ENCODE data around the gene ORC3.
"Not testable (repeated sequence)": the region's sequence is repeated elsewhere in the genome, so short reads cannot be mapped to it uniquely, and the experiment has no call there.

Gene ORC3

GRCh38 chr6:87698547-87699006 lies 108.6 kb downstream of the ORC3 start:
- no peak for DNase-seq

DNA sequence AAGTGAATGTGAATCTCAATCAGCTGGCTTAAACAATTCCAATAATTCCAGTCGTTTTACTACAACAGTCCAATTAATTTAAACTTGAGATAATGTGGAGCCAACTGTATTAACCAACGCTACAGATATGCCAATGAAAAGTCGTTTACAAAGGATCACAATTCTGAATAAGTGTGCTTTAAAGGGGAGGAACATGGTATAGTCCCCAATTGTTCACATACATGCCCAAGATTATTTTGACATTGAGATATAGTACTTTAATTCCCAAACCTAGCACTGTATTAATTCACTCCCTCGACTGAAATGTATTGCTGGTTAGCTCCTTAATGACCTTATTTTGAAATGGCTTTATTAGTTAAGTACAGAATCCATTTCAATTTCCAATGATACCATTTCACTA lies 109.6 kb downstream of the ORC3 start:
- DNase-seq, result no peak

DNA sequence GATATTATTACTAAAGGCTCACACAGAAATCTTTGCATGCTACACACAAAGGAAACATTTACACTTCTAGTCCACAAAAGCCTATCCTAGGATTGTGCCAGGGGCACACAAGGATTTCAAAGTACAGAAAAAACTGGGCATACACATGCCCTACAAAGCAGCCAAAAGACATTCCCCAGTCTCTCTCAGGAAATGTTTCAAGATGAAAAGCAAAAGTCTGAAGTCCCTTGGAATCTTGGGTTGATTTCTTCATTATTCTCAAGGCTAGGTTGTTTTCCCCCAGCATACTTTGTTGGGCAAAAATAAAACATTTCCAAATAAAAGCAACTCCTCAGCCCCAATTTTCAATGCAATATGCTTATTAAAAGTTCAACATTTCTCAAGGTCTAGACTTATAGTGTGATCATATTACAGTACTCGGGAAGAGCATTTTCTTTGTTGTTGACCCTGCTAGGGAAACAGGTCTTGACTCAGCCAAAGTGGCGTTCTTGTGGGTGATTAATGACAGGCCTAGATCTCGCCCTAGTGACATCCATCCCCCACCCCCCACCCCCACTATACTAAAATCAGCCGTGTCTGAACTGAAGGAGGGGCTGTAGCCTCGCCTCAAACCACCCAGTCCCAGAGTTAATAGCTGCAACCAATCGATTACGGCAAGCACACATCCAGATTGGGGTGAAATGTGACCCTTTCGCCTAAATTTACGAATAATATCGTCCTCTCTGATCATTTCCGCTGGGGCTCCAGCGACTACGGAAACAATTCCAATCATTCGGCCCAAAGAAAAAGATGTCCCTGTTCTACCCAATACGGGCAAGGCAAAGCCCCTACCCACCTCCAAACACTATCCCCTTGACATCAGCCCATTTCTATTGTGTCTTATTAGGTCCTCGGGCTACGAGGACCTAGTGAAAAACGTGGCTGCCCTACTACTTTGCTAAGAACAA lies 110.7 kb downstream of the ORC3 start:
- DNase-seq, result peak; percentile 52

GRCh38 chr6:87701344-87701675 lies 111.4 kb downstream of the ORC3 start:
- DNase-seq, result no peak

- peak; percentile 97 for DNase-seq
Measured at GRCh38 chr6:87701676-87702588, 112.0 kb downstream of the ORC3 start, which contains the start of gene AKIRIN2. Gene AKIRIN2, minus strand, starts transcription at chr6:87702233. Its CDS starts 549 bp downstream, at chr6:87701684.

GRCh38 chr6:87702589-87702945 lies 112.6 kb downstream of the ORC3 start:
- no peak for DNase-seq

- not testable (repeated sequence) for DNase-seq
Measured at GRCh38 chr6:87703039-87703438, 113.1 kb downstream of the ORC3 start.

- peak; percentile 77 for DNase-seq
Measured at GRCh38 chr6:87705070-87705691, 115.2 kb downstream of the ORC3 start.

- no peak for DNase-seq
Measured at GRCh38 chr6:87706187-87706966, 116.4 kb downstream of the ORC3 start.

DNA sequence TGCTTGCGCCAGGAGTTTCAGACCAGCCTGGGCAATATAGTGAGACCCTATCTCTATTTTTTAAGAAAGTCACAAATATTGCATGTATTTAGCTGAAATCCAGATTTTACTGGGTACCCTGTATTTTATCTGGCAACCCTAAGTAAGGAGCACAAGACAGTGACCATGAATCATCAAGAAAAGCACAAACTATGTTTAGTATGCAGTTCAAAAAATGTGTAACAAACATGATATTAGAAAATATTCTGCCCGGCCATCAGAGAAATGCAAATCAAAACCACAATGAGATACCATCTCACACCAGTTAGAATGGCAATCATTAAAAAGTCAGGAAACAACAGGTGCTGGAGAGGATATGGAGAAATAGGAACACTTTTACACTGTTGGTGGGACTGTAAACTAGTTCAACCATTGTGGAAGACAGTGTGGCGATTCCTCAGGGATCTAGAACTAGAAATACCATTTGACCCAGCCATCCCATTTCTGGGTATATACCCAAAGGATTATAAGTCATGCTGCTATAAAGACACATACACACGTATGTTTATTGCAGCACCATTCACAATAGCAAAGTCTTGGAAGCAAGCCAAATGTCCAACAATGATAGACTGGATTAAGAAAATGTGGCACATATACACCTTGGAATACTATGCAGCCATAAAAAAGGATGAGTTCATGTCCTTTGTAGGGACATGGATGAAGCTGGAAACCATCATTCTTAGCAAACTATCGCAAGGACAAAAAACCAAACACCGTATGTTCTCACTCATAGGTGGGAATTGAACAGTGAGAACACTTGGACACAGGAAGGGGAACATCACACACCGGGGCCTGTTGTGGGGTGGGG lies 118.9 kb downstream of the ORC3 start:
- not testable (repeated sequence) for DNase-seq

GRCh38 chr6:87710090-87710489 lies 120.2 kb downstream of the ORC3 start:
- DNase-seq, result no peak

GRCh38 chr6:87712713-87713112 lies 122.8 kb downstream of the ORC3 start:
- not testable (repeated sequence) for DNase-seq

GRCh38 chr6:87714093-87714842 lies 124.3 kb downstream of the ORC3 start:
- DNase-seq, result no peak

All from activated CD4-positive, alpha-beta T cell treated with anti-CD3 and anti-CD28 coated beads for 48 hours (primary cell).